Testis (tissue), 5 donors: Measurements from ENCODE around the gene TMEFF1. TPM values are rescaled to one million over a fixed set of nuclear protein-coding genes. Genes with fewer than 3 reads are reported as not detected.

ENCODE experiments used
- DNase-seq: peaks from one replicate; pipeline ENCODE4 v3.0.0-alpha.2; 2019
- H3K27ac ChIP-seq, 2 donors: fragments of 200-600 bp; sonication (generic); one replicate each; pipeline ENCODE4 v1.5.1; 2019
- H3K27me3 ChIP-seq: fragments of 200-600 bp; sonication (generic); one replicate; pipeline ENCODE4 v1.5.1; 2019
- H3K36me3 ChIP-seq: fragments of 200-600 bp; sonication (generic); one replicate; pipeline ENCODE4 v1.5.1; 2017; ENCODE audit warnings: low read depth; ENCODE audit errors: missing control alignments
- H3K4me1 ChIP-seq: fragments of 200-600 bp; sonication (generic); one replicate; pipeline ENCODE4 v1.5.1; 2019
- H3K4me3 ChIP-seq, 2 donors: fragments of 200-600 bp; sonication (generic); one replicate each; pipeline ENCODE4 v1.5.1; 2017 to 2019
- H3K9me3 ChIP-seq: fragments of 200-600 bp; sonication (generic); one replicate; pipeline ENCODE4 v1.5.1; 2017
- POLR2A ChIP-seq: fragments of 450-650 bp; IDR thresholded peaks from one replicate; pipeline ENCODE4 v1.6.1; 2017; ENCODE audit warnings: antibody characterized with exemption, mild to moderate bottlenecking, moderate library complexity
- WGBS, 2 donors: methylation state at CpG; one replicate each; pipeline ENCODE4 v1.1.5; 2018; 5-methylcytosine and 5-hydroxymethylcytosine counted together
- intact Hi-C: fragments of 100-400 bp; cut with DNase I; formaldehyde crosslinking; loops from one replicate; pipeline ENCODE4 v1.15.1; 2023; ENCODE audit warnings: low total_unique reads
- long read RNA-seq, 2 donors: transcript quantifications; one replicate each; lab custom pipeline, GENCODE V29; 2026
- polyA plus RNA-seq: library from polyadenylated mRNA; stranded (reverse); fragments of 350-450 nt; fragmentation: Illumina TruSeq; extraction: RNeasy Lipid Tissue Mini Kit (QIAGEN cat#74804); gene quantifications from one replicate; pipeline ENCODE4 v1.2.3, GENCODE V29; 2014; ENCODE audit warnings: low read depth, low replicate concordance; ENCODE audit not compliant: insufficient read depth
- total RNA-seq, 2 donors: library from RNA; depleted of rRNA; stranded (reverse); fragments of >200 nt; gene quantifications; one replicate each; pipeline ENCODE4 v1.2.3, GENCODE V29; 2016
- TF ChIP-seq, protein P1 (sequence below), 3 experiments: fragments of 450-650 bp in 2 of 3; fragments of 200-600 bp in 1 of 3; sonication (generic) in 1 of 3; IDR thresholded peaks; one replicate each; pipeline ENCODE4 v1.5.1; 2016 to 2019; ENCODE audit warnings: antibody characterized with exemption in 3 of 3, mild to moderate bottlenecking in 2 of 3, moderate library complexity in 1 of 3

TMEFF1 gene, protein sequence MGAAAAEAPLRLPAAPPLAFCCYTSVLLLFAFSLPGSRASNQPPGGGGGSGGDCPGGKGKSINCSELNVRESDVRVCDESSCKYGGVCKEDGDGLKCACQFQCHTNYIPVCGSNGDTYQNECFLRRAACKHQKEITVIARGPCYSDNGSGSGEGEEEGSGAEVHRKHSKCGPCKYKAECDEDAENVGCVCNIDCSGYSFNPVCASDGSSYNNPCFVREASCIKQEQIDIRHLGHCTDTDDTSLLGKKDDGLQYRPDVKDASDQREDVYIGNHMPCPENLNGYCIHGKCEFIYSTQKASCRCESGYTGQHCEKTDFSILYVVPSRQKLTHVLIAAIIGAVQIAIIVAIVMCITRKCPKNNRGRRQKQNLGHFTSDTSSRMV
- total RNA-seq (1 to 10 TPM; 5.9 to 8.7 TPM), polyA plus RNA-seq (2.3 TPM)
- long read RNA-seq, donor 1, partial matches to known transcripts = 0 of 2 reads
- long read RNA-seq, donor 1, other reads (novel, unspliced or antisense) = 0 of 2 reads
- long read RNA-seq, donor 2, partial matches to known transcripts = 0 of 1 reads
- long read RNA-seq, donor 2, other reads (novel, unspliced or antisense) = 0 of 1 reads

DNA sequence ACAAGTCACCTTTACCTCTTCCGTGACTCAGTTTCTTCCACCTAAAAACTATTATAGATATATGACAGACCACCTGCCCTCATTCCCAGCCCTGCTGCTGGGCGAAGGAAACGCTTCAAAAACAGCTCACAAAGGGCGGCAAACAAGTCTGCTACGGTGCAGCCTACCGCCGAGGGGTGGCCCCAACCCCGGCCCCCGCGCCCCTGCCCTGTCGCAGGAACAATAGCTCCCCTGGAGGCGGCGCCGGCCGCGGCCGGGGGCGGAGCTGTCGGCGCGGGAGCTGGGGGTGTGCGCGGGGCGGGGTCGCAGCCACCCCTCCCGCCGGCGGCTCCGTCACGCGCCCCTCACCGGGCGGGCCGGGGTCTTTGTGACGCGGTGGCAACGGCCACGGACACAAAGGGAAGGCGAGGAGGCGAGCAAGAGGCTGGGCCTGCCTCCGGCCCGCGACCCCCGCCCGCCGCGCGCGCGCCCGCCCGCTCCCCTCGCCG, at the start of gene TMEFF1:
TMEFF1 (plus strand) TSS at position 362 of the 488 bp plus-strand sequence. CDS start 396 bp downstream, outside the sequence.
- TF ChIP-seq, protein P1, sequence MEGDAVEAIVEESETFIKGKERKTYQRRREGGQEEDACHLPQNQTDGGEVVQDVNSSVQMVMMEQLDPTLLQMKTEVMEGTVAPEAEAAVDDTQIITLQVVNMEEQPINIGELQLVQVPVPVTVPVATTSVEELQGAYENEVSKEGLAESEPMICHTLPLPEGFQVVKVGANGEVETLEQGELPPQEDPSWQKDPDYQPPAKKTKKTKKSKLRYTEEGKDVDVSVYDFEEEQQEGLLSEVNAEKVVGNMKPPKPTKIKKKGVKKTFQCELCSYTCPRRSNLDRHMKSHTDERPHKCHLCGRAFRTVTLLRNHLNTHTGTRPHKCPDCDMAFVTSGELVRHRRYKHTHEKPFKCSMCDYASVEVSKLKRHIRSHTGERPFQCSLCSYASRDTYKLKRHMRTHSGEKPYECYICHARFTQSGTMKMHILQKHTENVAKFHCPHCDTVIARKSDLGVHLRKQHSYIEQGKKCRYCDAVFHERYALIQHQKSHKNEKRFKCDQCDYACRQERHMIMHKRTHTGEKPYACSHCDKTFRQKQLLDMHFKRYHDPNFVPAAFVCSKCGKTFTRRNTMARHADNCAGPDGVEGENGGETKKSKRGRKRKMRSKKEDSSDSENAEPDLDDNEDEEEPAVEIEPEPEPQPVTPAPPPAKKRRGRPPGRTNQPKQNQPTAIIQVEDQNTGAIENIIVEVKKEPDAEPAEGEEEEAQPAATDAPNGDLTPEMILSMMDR (IDR thresholded peaks at IDR 0.05) = no peak
- no peak for TF ChIP-seq POLR2A
- WGBS, 2 donors = 6 to 43% methylated on average over 2 to 12 of the region's 54 CpGs
- peak; percentile 36 for DNase-seq
- intact Hi-C loops = no loop called here
- H3K36me3 ChIP-seq = no peaks in the 10 kb centered on the region
- no peaks in the 10 kb centered on the region for H3K4me1 ChIP-seq
- peak within 1 kb of the TSS; percentile 39 to 56 for H3K27ac ChIP-seq
- H3K27me3 ChIP-seq = no peaks in the 10 kb centered on the region
- H3K9me3 ChIP-seq = no peaks in the 10 kb centered on the region
- H3K4me3 ChIP-seq = peak within 1 kb of the TSS; percentile 60 to 70

DNA sequence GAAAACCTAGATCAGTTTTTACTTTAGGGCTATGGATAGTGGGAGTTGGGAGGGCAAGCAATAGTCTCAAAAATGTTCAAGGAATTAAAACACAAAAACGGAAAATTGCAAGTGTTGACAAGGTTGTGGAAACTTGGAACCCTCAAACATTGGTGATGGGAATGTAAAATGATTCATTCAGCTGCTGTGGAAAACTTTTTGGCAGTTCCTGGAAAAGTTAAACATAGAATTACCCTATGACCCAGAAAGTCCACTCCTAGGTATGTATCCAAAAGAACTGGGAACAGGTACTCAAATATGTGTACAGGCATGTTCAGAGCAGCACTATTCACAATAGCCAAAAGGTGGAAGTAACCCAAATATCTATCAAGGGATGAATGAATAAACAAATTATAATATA, 47.2 kb upstream of the TMEFF1 start:
- Histone ChIP-seq H3K27me3 (no peaks in the 10 kb centered on the region), H3K27ac (no peak overlapping the region), H3K4me1 (peaks cover 6% of the 10 kb centered on the region), H3K4me3 (no peak overlapping the region), H3K36me3 (no peaks in the 10 kb centered on the region), H3K9me3 (no peaks in the 10 kb centered on the region)
- 27 to 58% methylated on average over 1 of the region's 1 CpG for WGBS, 2 donors
- TF ChIP-seq, protein P1 (IDR thresholded peaks at IDR 0.05) = no peak
- TF ChIP-seq POLR2A = no peak
- no peak for DNase-seq
- intact Hi-C loops = no loop called here

DNA sequence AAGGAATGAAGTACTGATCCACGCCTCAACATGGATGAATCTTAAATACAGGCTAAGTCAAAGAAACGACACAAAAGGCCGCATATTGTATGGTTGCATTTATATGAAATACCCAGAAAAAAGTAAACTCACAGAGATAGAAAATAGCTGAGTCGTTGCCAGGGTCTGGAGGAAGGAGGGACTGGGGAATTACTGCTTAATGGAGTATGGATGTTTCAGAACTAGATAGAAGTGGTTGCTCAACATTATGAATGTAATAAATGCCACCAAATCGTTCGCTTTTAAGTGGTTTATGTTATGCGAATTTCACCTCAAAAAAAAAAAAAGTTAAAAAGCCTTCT, 46.8 kb upstream of the TMEFF1 start:
- 17 to 31% methylated on average over 7 of the region's 7 CpGs for WGBS, 2 donors
- TF ChIP-seq, protein P1 (IDR thresholded peaks at IDR 0.05) = no peak
- no peak for TF ChIP-seq POLR2A
- Histone ChIP-seq H3K9me3 (no peaks in the 10 kb centered on the region), H3K4me1 (peaks cover 6% of the 10 kb centered on the region), H3K4me3 (peak overlapping the region; percentile 77 to 81), H3K27me3 (no peaks in the 10 kb centered on the region), H3K27ac (peak overlapping the region; percentile 77 to 91), H3K36me3 (no peaks in the 10 kb centered on the region)
- no peak for DNase-seq
- intact Hi-C loops = no loop called here

DNA sequence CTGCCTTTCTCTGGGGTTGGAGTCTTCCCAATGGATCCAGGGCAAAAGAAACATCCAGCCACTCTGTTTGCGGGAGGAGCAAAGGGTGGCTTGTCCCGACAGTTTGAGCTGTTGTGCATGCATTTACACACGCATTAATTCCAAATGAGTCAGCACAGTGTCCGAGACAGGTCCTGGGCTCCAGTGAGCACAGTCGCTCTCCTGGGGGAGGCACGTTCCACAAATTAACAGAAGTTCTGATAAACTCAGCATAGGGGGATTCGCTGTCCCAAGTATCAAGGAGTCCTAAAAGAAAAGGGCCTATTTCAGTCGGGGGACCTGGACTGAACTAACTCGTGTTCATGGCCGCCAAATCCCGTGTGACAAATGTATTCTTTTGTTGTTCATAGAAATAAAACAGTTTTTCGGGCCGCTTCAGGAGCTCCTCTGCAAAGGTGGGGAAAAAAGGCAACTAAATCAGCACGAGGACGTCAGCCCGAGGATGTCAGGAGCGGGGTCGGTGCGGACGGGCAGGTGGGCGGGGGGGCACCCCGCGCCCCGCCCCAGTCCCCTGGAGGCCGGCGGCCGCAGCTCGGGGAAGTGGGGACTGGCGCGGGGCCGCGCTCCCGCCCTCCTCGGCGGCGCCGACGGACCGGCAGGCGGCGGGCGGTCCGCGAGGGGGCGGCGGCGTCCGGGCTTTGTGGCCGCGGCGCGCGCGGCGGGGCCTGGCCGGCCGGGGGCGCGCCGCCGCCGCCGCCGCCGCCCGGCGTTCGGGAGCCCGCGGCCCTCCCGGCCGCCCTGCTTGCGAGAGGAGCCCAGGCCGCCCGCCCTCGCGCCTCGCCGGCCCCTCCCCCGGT, 46.2 kb upstream of the TMEFF1 start, which contains the start of gene MSANTD3:
MSANTD3 (plus strand) TSS at position 614 of the 836 bp plus-strand sequence. CDS start 14,796 bp downstream, outside the sequence.
- intact Hi-C loops = no loop called here
- Histone ChIP-seq H3K36me3 (no peaks in the 10 kb centered on the region), H3K27me3 (no peaks in the 10 kb centered on the region), H3K9me3 (no peaks in the 10 kb centered on the region), H3K27ac (peak within 1 kb of the TSS; percentile 77 to 91), H3K4me1 (peaks cover 6% of the 10 kb centered on the region), H3K4me3 (peak within 1 kb of the TSS; percentile 81 to 84)
- DNase-seq = peak; percentile 70
- TF ChIP-seq, protein P1 (IDR thresholded peaks at IDR 0.05) = peak in 1 of 3 experiments; percentile 14
- no peak for TF ChIP-seq POLR2A
- WGBS, 2 donors = 0 to 1% methylated on average over 16 to 48 of the region's 80 CpGs
